ENCODE results near the gene LGI4.

- no peak for TF ChIP-seq HDAC2 (IDR thresholded peaks at IDR 0.05)
- no peak for TF ChIP-seq CHD4 (IDR thresholded peaks at IDR 0.05; ENCODE audit: borderline replicate concordance)
- TF ChIP-seq USF2 (IDR thresholded peaks at IDR 0.05), result no peak
- TF ChIP-seq CTCF (IDR thresholded peaks at IDR 0.05), result peak; percentile 95
- TF ChIP-seq POLR2A (IDR thresholded peaks at IDR 0.05; ENCODE audit: low read length), result no peak
- no peak for TF ChIP-seq PHF8 (IDR thresholded peaks at IDR 0.05; ENCODE audit: borderline replicate concordance, low read depth)
- no peak for TF ChIP-seq MYC (IDR thresholded peaks at IDR 0.05; ENCODE audit: borderline replicate concordance, low read length)
- TF ChIP-seq FOSL2 (IDR thresholded peaks at IDR 0.05), result no peak
- TF ChIP-seq FOSL2 (CRISPR knock-in tag; IDR thresholded peaks at IDR 0.05), result no peak
- TF ChIP-seq RCOR1 (IDR thresholded peaks at IDR 0.05; ENCODE audit: low read depth, low read length), result no peak
These were observed 590 bp upstream of the LGI4 start for GRCh38 chr19:35135389-35135909.

Data from A549 (cell line).